Non-pigmented ciliary epithelial cell (primary cell): ENCODE data around the gene MRPL42.
"Not testable (repeated sequence)": the region's sequence is repeated elsewhere in the genome, so short reads cannot be mapped to it uniquely, and the experiment has no call there.

ENCODE experiments used
- DNase-seq: peaks from one replicate; pipeline ENCODE4 v3.0.0-alpha.2; 2010; ENCODE audit warnings: low read depth

Gene MRPL42

GRCh38 chr12:93549174-93549573 is 81.9 kb downstream of the MRPL42 start:
- DNase-seq: no peak

- DNase-seq: no peak
Observed at GRCh38 chr12:93550748-93551611, 83.7 kb downstream of the MRPL42 start.

GRCh38 chr12:93552427-93552826 is 85.1 kb downstream of the MRPL42 start:
- no peak for DNase-seq

- DNase-seq: not testable (repeated sequence)
Observed at GRCh38 chr12:93557879-93558278, 90.6 kb downstream of the MRPL42 start.

- DNase-seq: not testable (repeated sequence)
Observed at GRCh38 chr12:93558685-93559084, 91.4 kb downstream of the MRPL42 start.

- DNase-seq: no peak
Observed at GRCh38 chr12:93563807-93564538, 96.7 kb downstream of the MRPL42 start.

- DNase-seq: no peak
Observed at GRCh38 chr12:93565760-93566159, 98.4 kb downstream of the MRPL42 start.
